Aorta (tissue), 5 donors: Measurements from ENCODE around the gene DMRTA2. TPM values are rescaled to one million over a fixed set of nuclear protein-coding genes. Genes with fewer than 3 reads are reported as not detected.

ENCODE experiments used
- ATAC-seq: fragments of 200-7000 bp; cut with Tn5 transposase; one replicate; pipeline ENCODE4 v1.9.1; 2022; ENCODE audit warnings: moderate library complexity; ENCODE audit not compliant: low FRiP score
- DNase-seq, 2 donors: peaks; one replicate each; pipeline ENCODE4 v3.0.0-alpha.2; 2020
- H3K27ac ChIP-seq, 2 donors: one replicate each; pipeline ENCODE4 v1.5.1; 2013; ENCODE audit warnings: low read length in 2 of 2, mild to moderate bottlenecking in 2 of 2, moderate library complexity in 2 of 2, control low read depth in 1 of 2, inconsistent platforms in 1 of 2, low read depth in 1 of 2
- H3K27me3 ChIP-seq, 2 donors: one replicate each; pipeline ENCODE4 v1.6.1; 2013; ENCODE audit warnings: control low read depth in 1 of 2, low read length in 1 of 2, mild to moderate bottlenecking in 1 of 2, moderate library complexity in 1 of 2; ENCODE audit not compliant: insufficient read depth in 2 of 2, control insufficient read depth in 1 of 2
- H3K36me3 ChIP-seq, 2 donors: one replicate each; pipeline ENCODE4 v1.6.1; 2013; ENCODE audit warnings: control low read depth in 1 of 2, low read length in 1 of 2, mild to moderate bottlenecking in 1 of 2; ENCODE audit not compliant: insufficient read depth in 2 of 2, control insufficient read depth in 1 of 2
- H3K4me1 ChIP-seq, 2 donors: one replicate each; pipeline ENCODE4 v1.6.1; 2013; ENCODE audit warnings: low read length in 2 of 2, control low read depth in 1 of 2, mild to moderate bottlenecking in 1 of 2, moderate library complexity in 1 of 2; ENCODE audit not compliant: insufficient read depth in 2 of 2, control insufficient read depth in 1 of 2
- H3K4me3 ChIP-seq, 2 donors: one replicate each; pipeline ENCODE4 v1.5.1; 2013; ENCODE audit warnings: low read length in 2 of 2, control low read depth in 1 of 2, mild to moderate bottlenecking in 1 of 2
- H3K9me3 ChIP-seq: one replicate; pipeline ENCODE4 v1.6.1; 2013; ENCODE audit warnings: mild to moderate bottlenecking, low read length; ENCODE audit not compliant: control insufficient read depth
- WGBS, 2 donors: extraction: QIAGEN DNeasy Blood & Tissue Kit; methylation state at CpG; one replicate each; pipeline ENCODE4 v1.1.7; 2013; 5-methylcytosine and 5-hydroxymethylcytosine counted together
- intact Hi-C, 2 donors: fragments of 100-400 bp; cut with DNase I; formaldehyde crosslinking; loops; one replicate each; pipeline versions ENCODE4 v1.14.2 to v1.15.0; 2022
- long read RNA-seq, 2 donors: library from polyadenylated mRNA; unstranded; transcript quantifications; one replicate each; pipeline ENCODE4 v2.0.0, GENCODE V29; 2020 to 2021
- polyA plus RNA-seq, 2 donors: library from polyadenylated mRNA; stranded (reverse); fragments of 200-250 nt; gene quantifications; one replicate each; pipeline ENCODE4 v1.2.3, GENCODE V29; 2013
- total RNA-seq, 2 donors: library from RNA; stranded (reverse); fragmentation: NEBNext Ultra II Directional; extraction: Animal tissue kit (Norgen Biotek cat#: 25700); gene quantifications; one replicate each; pipeline ENCODE4 v1.2.1, GENCODE V29; 2021
- donor health status: healthy with polysubstance abuse.
- donor health status: Bipolar disorder and iron deficiency.
- donor health status: DM: no; HTN: no; CAD: no.
- donor health status: DM: no; HTN: no; CAD: no.
- donor health status: DM: yes; HTN: yes; CAD: no.

DMRTA2 gene
- total RNA-seq (not detected), polyA plus RNA-seq (under 1 TPM in 1 of 2 donors, not detected in 1; 0.26 TPM)
- long read RNA-seq, donor 1: 0 reads
- long read RNA-seq, donor 2: 0 reads

DNA sequence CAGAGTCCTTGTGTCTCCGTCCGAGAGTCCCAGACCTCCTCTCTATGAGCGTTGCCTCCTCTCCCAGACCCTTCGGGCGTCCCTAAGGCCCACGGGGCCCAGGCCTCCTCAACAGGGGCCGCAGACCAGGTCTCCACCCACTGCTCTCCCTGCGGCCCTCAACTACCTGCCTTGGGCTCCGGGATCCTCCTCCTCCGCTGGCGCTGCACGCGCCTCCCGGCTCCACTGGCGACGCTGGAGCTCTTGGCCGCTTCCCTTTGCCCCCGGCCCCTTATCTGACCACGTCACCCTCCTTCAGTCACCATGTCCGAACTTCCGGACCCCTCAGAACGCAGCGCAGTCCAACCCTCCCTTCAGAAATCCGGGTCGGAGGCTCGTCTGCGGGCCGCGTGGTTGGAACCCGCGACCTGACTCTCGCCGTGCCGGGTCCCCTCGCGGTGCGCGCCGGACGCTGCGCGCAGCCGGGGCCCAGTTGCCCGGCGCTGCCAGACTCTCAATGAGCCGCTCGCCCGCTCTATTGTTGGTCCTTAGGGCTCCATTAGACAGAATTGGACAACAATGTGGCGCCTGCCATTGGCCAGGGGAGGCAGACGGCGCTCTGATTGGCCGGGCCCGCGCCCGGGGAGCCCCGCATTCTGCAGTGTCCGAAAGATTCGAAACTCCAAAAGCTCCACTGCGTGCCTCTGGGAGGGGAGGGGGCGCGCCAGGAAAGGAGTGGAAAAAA lies at the start of gene DMRTA2:
Gene DMRTA2, minus strand, starts transcription at position 498 of the 724 bp plus-strand sequence. CDS start 1,907 bp downstream, outside the sequence.
- no peaks in the 10 kb centered on the region for H3K36me3 ChIP-seq
- H3K9me3 ChIP-seq: no peaks in the 10 kb centered on the region
- WGBS, 2 donors: 2% methylated on average over 59 to 61 of the region's 61 CpGs
- H3K27ac ChIP-seq: no peak within 1 kb of the TSS
- intact Hi-C loops: no loop called here
- DNase-seq: peak in 1 of 2 donors; percentile 76
- H3K4me1 ChIP-seq: no peaks in the 10 kb centered on the region
- H3K4me3 ChIP-seq: peak within 1 kb of the TSS; percentile 14 to 42
- no peak for ATAC-seq
- H3K27me3 ChIP-seq: no peaks in the 10 kb centered on the region

DNA sequence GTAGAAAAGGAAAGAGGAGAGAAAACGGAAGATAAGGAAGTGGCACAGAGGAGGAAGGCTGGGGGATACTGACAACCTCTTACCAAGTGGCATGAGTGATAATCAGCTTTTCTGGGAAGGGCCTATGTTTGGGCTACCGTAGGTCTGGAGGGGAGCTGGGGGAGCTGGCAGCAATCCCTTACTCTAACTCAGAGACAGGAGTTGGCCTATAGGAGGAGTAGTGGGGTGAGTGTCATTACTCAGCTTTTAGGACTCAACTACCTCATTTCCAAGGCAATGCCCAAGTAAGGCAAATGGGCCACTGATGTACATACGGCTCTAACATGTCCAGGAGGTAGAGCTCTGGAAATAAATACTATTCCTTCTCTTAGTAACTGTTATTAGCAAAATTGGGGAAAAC lies 48.7 kb upstream of the DMRTA2 start:
- no peak overlapping the region for H3K4me3 ChIP-seq
- H3K27me3 ChIP-seq: no peaks in the 10 kb centered on the region
- no peaks in the 10 kb centered on the region for H3K9me3 ChIP-seq
- ATAC-seq (no peak), DNase-seq (no peak)
- WGBS, 2 donors: 88 to 90% methylated on average over 3 of the region's 3 CpGs
- intact Hi-C loops: no loop called here
- H3K36me3 ChIP-seq: peaks cover 1 to 7% of the 10 kb centered on the region in 2 donors
- H3K4me1 ChIP-seq: no peaks in the 10 kb centered on the region
- H3K27ac ChIP-seq: no peak overlapping the region

DNA sequence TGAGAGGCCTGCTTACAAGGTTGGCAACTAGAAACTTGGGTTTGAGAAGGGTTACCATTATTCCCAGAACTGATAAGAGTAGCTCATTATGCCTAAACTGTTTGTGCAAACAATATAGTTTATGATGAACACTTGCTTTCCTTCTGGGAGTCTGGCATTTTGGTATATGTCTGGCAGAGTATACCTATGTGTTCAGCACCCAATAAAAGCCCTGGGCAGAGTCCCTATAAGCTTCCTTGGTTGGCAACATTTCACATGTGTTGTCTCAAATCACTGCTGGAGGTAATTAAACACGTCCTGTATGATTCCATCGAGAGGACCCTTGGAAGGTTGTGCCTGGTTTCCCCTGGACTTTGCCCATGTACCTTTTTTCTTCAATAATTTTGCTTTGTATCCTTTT lies 39.7 kb upstream of the DMRTA2 start:
- WGBS, 2 donors: 89 to 96% methylated on average over 2 of the region's 2 CpGs
- no peak overlapping the region for H3K27ac ChIP-seq
- intact Hi-C loops: no loop called here
- H3K4me1 ChIP-seq: no peaks in the 10 kb centered on the region
- DNase-seq (no peak), ATAC-seq (no peak)
- H3K27me3 ChIP-seq: no peaks in the 10 kb centered on the region
- no peak overlapping the region for H3K4me3 ChIP-seq
- H3K36me3 ChIP-seq: peaks cover 0 to 5% of the 10 kb centered on the region in 2 donors
- no peaks in the 10 kb centered on the region for H3K9me3 ChIP-seq

DNA sequence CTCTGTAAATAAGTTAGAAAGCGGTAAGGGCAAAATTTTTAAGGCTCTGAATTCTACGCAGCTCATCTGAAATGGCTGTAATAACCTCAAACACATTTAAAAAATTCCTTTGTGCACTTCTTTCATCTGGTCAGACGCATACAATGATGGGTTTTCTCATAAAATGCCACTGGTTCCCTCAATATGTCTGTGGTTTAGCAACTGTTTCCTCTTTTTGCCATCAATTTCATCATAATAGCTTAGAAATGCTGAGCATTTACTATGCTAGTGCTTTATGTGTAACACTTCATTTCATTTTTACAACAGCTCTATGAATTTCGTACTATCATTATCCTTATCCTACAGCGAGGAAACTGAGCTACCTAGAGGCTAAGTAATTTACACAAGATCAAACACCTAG lies 35.3 kb upstream of the DMRTA2 start:
- WGBS, 2 donors: 95 to 98% methylated on average over 5 of the region's 5 CpGs
- Histone ChIP-seq H3K36me3 (peaks cover 1 to 5% of the 10 kb centered on the region in 2 donors), H3K9me3 (no peaks in the 10 kb centered on the region), H3K27ac (no peak overlapping the region), H3K27me3 (no peaks in the 10 kb centered on the region), H3K4me1 (no peaks in the 10 kb centered on the region), H3K4me3 (no peak overlapping the region)
- DNase-seq: no peak
- intact Hi-C loops: no loop called here
- ATAC-seq: no peak

DNA sequence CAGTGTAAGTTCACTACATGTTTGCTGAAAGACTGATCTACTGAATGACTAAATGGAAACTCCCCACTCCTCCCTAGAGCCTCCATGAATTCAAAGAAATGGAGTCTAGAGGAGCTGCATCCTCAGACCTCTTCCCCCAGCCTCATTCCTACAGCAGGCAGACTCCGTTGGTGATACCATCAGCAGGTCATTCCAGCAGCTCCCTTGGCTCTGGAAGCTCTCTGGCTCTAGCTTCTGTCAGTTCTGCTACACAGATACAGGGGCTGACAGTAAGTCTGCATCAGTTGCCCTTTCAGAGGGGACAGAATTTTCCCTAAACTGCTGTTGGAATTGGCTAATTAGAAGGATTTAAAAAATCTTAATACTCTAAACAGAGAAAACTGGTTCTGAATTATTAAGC lies 31.7 kb upstream of the DMRTA2 start:
- intact Hi-C loops: no loop called here

DNA sequence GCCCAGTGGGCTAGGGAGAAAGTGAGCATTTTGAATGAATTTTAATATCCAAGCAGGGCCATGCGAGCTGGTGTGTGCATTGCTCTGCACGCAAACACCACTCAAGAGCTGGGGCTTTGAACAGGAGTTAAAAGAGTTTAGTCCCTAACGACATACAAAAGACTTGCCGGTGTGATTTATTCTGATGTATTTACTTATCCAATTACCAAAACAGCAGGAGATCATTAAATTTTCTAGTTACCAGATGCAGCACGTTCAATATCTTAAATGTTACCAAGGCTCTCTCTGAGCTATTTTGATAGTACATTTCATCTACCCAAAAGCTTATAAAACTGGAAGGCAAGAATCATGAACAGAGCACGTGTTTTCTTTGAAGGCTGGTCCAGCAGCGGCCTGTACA lies 30.0 kb upstream of the DMRTA2 start:
- no peaks in the 10 kb centered on the region for H3K9me3 ChIP-seq
- H3K27ac ChIP-seq: no peak overlapping the region
- ATAC-seq (no peak), DNase-seq (no peak)
- H3K4me1 ChIP-seq: no peaks in the 10 kb centered on the region
- no peak overlapping the region for H3K4me3 ChIP-seq
- peaks cover 0 to 5% of the 10 kb centered on the region in 2 donors for H3K36me3 ChIP-seq
- H3K27me3 ChIP-seq: no peaks in the 10 kb centered on the region
- WGBS, 2 donors: 77 to 80% methylated on average over 7 of the region's 7 CpGs
- intact Hi-C loops: no loop called here

More for the DNA sequence above, 31.7 kb upstream of the DMRTA2 start:
- ATAC-seq (no peak), DNase-seq (no peak)
- Histone ChIP-seq H3K4me3 (no peak overlapping the region), H3K4me1 (no peaks in the 10 kb centered on the region), H3K36me3 (peaks cover 0 to 5% of the 10 kb centered on the region in 2 donors), H3K27ac (no peak overlapping the region), H3K9me3 (no peaks in the 10 kb centered on the region), H3K27me3 (no peaks in the 10 kb centered on the region)
- 91 to 96% methylated on average over 1 of the region's 1 CpG for WGBS, 2 donors

DNA sequence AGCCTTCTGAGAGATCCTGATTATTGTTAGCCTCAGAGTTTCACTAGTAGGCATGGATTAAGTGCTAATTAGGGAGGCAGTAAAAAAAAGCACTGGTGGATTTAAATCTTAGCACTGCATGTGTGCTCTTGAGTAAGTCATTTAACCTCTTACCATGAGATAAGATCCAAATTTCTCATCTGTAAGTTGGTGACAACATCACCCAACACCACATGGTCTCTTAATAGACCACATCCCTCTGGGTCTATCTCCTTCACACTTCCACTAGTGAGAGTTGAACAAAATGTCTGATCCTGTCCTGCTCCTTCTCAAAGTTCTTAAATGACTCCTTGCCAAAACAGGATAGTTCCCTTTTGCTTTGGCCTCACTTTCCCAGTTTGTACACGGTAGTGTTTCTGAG lies 29.5 kb upstream of the DMRTA2 start:
- H3K4me3 ChIP-seq: no peak overlapping the region
- 90 to 91% methylated on average over 1 of the region's 1 CpG for WGBS, 2 donors
- peaks cover under 1 to 5% of the 10 kb centered on the region in 2 donors for H3K36me3 ChIP-seq
- H3K27me3 ChIP-seq: no peaks in the 10 kb centered on the region
- H3K4me1 ChIP-seq: no peaks in the 10 kb centered on the region
- no peak overlapping the region for H3K27ac ChIP-seq
- ATAC-seq (no peak), DNase-seq (no peak)
- no peaks in the 10 kb centered on the region for H3K9me3 ChIP-seq
- intact Hi-C loops: no loop called here

DNA sequence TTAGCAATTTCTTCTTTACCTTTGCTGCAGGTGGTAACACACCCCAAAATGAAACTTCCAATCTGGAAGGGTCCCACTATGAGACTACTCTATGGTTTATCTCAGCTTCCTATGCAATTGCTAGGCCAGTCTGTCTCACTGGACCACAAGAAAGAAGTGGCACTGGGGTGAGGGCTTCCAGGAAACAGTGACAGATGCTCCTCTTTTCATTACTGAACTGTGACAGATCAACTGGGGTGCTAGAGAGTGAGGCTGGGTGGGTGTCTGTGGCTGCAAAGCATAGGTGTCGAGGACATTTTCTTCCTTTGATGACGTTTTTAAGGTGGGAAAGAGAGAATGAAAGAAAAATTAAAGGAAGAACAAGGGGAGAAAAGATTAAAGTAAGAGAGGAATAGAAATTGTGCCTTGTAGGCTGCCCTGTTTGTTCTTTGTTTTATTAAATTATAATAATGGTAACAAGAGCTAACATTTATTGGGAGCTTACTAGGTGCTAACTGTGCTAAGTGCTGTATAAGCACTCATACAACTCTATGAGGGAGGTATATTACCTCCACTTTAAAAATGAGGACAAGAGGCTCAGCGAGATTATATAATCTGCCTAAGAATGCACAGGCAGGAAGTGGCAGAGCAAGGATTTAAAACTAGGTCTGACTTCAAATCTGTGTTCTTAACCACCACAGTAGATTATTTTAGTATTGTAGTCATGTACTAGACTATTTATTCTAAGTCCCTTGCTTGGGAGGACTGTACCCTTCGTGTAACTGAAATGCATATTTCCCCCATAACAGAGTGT lies 27.8 kb upstream of the DMRTA2 start:
- no peak overlapping the region for H3K4me3 ChIP-seq
- no peaks in the 10 kb centered on the region for H3K27me3 ChIP-seq
- peaks cover 4% of the 10 kb centered on the region in 2 donors for H3K36me3 ChIP-seq
- DNase-seq: no peak
- H3K4me1 ChIP-seq: no peaks in the 10 kb centered on the region
- no peak overlapping the region for H3K27ac ChIP-seq
- intact Hi-C loops: no loop called here
- ATAC-seq: no peak
- no peaks in the 10 kb centered on the region for H3K9me3 ChIP-seq
- WGBS, 2 donors: 82 to 87% methylated on average over 4 of the region's 4 CpGs
